ENCODE results near the gene POLR1H. TPM values are rescaled to one million over a fixed set of nuclear protein-coding genes. Genes with fewer than 3 reads are reported as not detected.

The POLR1H gene
- polyA plus RNA-seq, 3 donors: 36.2 to 62.4 (median 45.0) TPM

- peaks cover 65 to 85% (median 68%) of the 10 kb centered on the region in 3 donors for H3K27me3 Mint-ChIP-seq (ENCODE audit: low read depth in 3 of 3)
- Histone ChIP-seq H3K4me3 (replicated peaks in 1 of 3; ENCODE audit: low read depth in 2 of 3, low read length in 3 of 3) (no peak overlapping the region), H3K27me3 (ENCODE audit: control insufficient read depth in 2 of 2, insufficient read depth in 2 of 2, low read length in 2 of 2) (peaks cover 44 to 66% of the 10 kb centered on the region in 2 donors)
Observed at GRCh38 chr6:30097902-30098768, 37.1 kb downstream of the POLR1H start.

More at GRCh38 chr6:30097902-30098768, 37.1 kb downstream of the POLR1H start:
- Mint-ChIP-seq H3K36me3 (peaks cover 11 to 12% of the 10 kb centered on the region in 2 donors), H3K9me3 (peaks cover 0 to 24% (median 12%) of the 10 kb centered on the region in 7 donors), H3K4me1 (peaks cover 29% of the 10 kb centered on the region), H3K4me3 (peak overlapping the region in 1 of 2 donors; percentile 82), H3K27ac (no peak overlapping the region)
- WGBS (ENCODE audit: insufficient coverage): 53% methylated on average over 2 of the region's 4 CpGs
- Histone ChIP-seq H3K36me3 (replicated peaks in 1 of 2; ENCODE audit: control insufficient read depth in 1 of 2, insufficient read depth in 2 of 2, low read length in 2 of 2) (no peaks in the 10 kb centered on the region), H3K4me2 (replicated peaks; ENCODE audit: extremely low read depth, low read length, poor library complexity, severe bottlenecking) (no peak overlapping the region), H3K4me1 (ENCODE audit: control insufficient read depth in 1 of 2, insufficient read depth in 2 of 2, low read length in 2 of 2) (peaks cover 27 to 30% of the 10 kb centered on the region in 2 donors), H3K9ac (ENCODE audit: insufficient read depth, low read length, poor library complexity, severe bottlenecking) (no peak overlapping the region), H3K9me3 (replicated peaks in 1 of 2; ENCODE audit: control insufficient read depth in 1 of 2, insufficient read depth in 1 of 2, low read length in 2 of 2) (peaks cover 0 to 7% of the 10 kb centered on the region in 2 donors), H2AFZ (ENCODE audit: insufficient read depth, low read depth, low read length, poor library complexity, severe bottlenecking) (no peak overlapping the region), H4K20me1 (ENCODE audit: insufficient read depth, low read length) (no peaks in the 10 kb centered on the region), H3K79me2 (ENCODE audit: insufficient read depth, low read length) (no peaks in the 10 kb centered on the region), H3K27ac (ENCODE audit: low read depth in 1 of 2, low read length in 2 of 2) (no peak overlapping the region)
- no peak for TF ChIP-seq CTCF (IDR thresholded peaks at IDR 0.05)
- DNase-seq: no peak
- intact Hi-C loops (cut with micrococcal nuclease): no loop called here
